ENCODE measurements around the gene NUP88. TPM values are rescaled to one million over a fixed set of nuclear protein-coding genes. Genes with fewer than 3 reads are reported as not detected.
"Not testable (repeated sequence)": the region's sequence is repeated elsewhere in the genome, so short reads cannot be mapped to it uniquely, and the experiment has no call there.

The NUP88 gene
- 45.1 TPM for total RNA-seq
- long read RNA-seq, transcript NUP88-207 (17 exons, 2,916 nt): major isoform, 26 of 50 reads
- long read RNA-seq, partial matches to known transcripts: 6 of 50 reads
- long read RNA-seq, other reads (novel, unspliced or antisense): 14 of 50 reads

GRCh38 chr17:5419356-5419958 lies at the start of gene NUP88:
TSS of gene NUP88 (minus strand) at chr17:5419662. CDS start at chr17:5419650, 12 bp downstream.
- intact Hi-C loops (cut with DNase I): no loop called here
- DNase-seq (ENCODE audit: low spot score): peak; percentile 98

DNA sequence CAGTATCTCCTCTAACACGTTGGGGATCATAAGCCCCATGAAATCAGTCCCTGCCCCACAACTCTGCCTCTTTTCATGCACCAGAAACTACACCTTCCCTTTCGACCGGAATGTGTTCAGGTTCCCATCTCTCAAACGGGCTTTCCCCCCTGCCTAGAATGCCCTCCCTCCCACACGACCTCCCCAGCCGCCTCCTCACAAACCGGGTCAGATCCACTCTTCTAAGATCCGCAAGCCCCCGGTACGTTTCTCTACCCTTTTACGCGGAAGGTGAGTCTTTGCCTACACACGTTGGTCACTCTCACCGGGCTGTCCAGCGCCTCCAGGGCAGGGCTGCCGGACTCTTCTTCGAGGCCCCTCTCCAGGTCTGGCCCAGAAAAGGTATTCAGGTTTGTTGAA lies 48.6 kb upstream of the NUP88 start:
- intact Hi-C loops (cut with DNase I): loop anchor here (1.0 to 2.0 kb wide), 2 partner anchors 19 to 29 kb away; partner anchors contain the start of genes C1QBP, DERL2 and MIS12
- DNase-seq (ENCODE audit: low spot score): no peak

GRCh38 chr17:5467416-5467815 lies 48.0 kb upstream of the NUP88 start:
- intact Hi-C loops (cut with DNase I): no loop called here
- no peak for DNase-seq (ENCODE audit: low spot score)

DNA sequence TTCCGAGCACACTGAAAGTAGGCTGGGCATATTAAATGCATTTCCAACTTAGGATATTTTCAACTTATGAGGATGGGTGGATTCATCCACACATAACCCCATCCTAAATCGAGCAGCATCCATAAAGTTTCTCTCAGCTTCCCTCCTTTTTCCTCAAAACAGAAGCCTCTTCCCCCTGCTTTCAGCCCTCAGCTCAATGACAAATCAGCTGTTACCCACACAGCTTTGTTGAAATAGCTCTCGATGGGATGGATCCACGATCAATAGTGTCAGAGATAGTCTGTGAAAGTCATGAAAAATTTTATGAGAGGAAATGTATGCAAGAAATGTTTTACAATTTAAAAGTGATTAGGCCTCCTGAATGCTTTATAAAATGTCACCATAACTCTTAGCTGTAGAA lies 46.8 kb upstream of the NUP88 start:
- DNase-seq (ENCODE audit: low spot score): no peak
- intact Hi-C loops (cut with DNase I): no loop called here

- intact Hi-C loops (cut with DNase I): no loop called here
- no peak for DNase-seq (ENCODE audit: low spot score)
Measured at GRCh38 chr17:5464717-5465507, 45.5 kb upstream of the NUP88 start.

- no peak for DNase-seq (ENCODE audit: low spot score)
- intact Hi-C loops (cut with DNase I): no loop called here
Measured at GRCh38 chr17:5446786-5447185, 27.3 kb upstream of the NUP88 start.

GRCh38 chr17:5444209-5444608 lies 24.7 kb upstream of the NUP88 start:
- DNase-seq (ENCODE audit: low spot score): no peak
- intact Hi-C loops (cut with DNase I): no loop called here

DNA sequence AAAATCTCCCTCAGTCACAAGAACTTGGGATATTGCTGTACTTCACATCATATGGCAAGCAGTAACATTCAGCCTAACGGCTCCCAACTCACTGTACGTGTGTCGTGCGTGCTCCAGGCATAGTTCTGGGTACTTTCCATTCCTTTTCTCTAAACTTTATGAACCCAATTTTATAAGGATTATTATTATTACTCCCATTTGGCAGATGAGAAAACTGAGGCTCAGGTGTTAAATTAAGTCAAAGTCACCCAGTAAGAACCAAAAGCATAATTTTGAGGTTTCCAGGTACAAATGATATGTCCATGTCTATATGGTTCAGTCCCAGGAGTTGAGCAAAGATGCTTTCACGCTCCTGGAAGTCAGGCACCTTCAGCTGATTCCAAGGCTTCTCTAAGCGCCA lies 24.3 kb upstream of the NUP88 start:
- intact Hi-C loops (cut with DNase I): no loop called here
- DNase-seq (ENCODE audit: low spot score): no peak

DNA sequence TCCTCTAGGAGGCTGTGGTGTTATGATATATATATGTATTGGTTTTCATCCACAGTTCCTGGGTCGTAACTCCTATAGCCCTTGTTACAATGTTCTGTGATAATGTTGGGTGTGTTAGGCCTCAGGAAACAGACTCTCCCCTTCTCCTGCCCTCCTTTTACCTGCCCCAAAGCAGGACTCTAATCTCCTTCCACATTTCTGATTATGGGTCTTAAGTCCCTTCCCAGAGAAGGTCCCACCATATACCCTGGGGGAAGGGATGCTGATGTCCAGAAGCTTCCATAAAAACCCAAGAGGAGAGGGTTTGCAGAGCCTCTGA lies 19.9 kb upstream of the NUP88 start:
- DNase-seq (ENCODE audit: low spot score): no peak
- intact Hi-C loops (cut with DNase I): loop anchor here (1.0 to 10.0 kb wide), 3 partner anchors 18 to 195 kb away; partner anchors contain the start of gene DHX33

- peak; percentile 95 for DNase-seq (ENCODE audit: low spot score)
- intact Hi-C loops (cut with DNase I): loop anchor here (1.0 to 10.0 kb wide), 3 partner anchors 18 to 194 kb away; partner anchors contain the start of gene DHX33
Measured at GRCh38 chr17:5438716-5439445, 19.4 kb upstream of the NUP88 start, which contains the start of gene C1QBP. TSS of gene C1QBP (minus strand) at chr17:5439155. CDS start at chr17:5439073, 82 bp downstream.

DNA sequence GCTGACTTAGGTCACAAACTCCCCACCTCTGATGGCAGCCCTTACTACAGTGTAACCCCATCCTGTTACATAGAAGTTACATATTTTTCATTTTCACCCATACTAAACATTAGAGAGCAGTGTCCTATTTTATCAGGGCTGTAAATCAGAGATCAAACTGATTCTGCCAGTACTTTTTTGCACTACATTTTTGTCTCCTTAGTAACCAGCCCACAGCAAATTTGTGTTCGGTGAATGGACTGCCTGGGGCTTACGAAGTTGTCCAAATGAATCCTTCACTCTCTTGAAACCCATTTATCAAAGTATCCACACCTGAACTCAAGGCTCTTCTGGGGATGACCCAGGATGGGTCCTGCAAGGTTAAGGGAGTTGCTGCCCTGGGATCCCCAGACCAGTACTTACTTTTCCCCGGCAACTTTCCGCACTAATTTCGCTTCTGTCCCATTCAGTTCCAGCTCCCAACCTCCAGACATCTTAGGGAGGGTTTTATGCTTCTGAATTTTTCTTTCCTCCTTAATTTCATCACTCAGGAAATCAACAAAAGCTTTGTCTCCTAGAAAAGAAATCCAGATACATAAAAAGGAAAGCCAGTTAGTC lies 18.4 kb upstream of the NUP88 start:
- intact Hi-C loops (cut with DNase I): loop anchor here (10.0 kb wide), 1 partner anchor 193 kb away; no protein-coding TSS in a partner anchor
- DNase-seq (ENCODE audit: low spot score): no peak

DNA sequence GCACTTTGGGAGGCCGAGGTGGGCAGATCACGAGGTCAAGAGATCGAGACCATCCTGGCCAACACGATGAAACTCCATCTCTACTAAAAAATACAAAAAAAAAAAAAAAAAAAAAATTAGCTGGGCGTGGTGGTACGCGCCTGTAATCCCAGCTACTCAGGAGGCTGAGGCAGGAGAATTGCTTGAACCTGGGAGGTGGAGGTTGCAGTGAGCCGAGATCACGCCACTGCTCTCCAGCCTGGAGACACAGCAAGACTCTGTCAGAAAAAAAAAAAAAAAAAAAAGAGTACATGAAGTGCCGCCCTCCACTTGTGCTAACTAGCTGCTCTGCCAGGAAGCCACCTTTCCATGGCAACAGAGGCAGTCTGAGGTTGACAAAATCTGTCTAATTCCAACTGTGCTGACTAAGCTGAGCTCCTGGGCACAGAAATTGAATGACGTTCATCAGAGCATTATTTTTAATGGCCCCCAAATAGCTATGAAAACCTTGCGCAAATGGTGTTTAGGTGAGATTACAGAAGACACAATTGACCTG lies 16.4 kb upstream of the NUP88 start:
- not testable (repeated sequence) for DNase-seq (ENCODE audit: low spot score)
- intact Hi-C loops (cut with DNase I): loop anchor here (10.0 kb wide), 1 partner anchor 191 kb away; no protein-coding TSS in a partner anchor

GRCh38 chr17:5434984-5435383 lies 15.5 kb upstream of the NUP88 start:
- intact Hi-C loops (cut with DNase I): loop anchor here (10.0 kb wide), 1 partner anchor 190 kb away; no protein-coding TSS in a partner anchor

GRCh38 chr17:5431949-5432556 lies 12.6 kb upstream of the NUP88 start:
- DNase-seq (ENCODE audit: low spot score): no peak
- intact Hi-C loops (cut with DNase I): loop anchor here (10.0 kb wide), 1 partner anchor 187 kb away; no protein-coding TSS in a partner anchor

More at GRCh38 chr17:5434984-5435383, 15.5 kb upstream of the NUP88 start:
- no peak for DNase-seq (ENCODE audit: low spot score)

DNA sequence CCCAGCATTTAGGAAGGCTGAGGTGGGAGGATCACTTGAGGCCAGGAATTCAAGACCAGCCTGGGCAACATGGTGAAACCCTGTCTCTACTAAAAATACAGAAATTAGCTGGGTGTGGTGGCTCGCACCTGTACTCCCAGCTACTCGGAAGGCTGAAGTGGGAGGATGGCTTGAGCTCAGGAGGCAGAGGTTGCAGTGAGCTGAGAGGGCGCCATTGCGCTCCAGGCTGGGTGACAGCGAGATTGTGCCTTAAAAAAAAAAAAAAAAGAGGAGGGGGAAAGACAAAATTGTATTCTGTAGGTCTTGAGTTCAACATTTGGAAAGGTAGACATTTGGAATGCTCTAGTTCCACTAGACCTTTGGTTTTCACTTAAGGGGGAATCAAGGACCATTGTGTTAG lies 11.8 kb upstream of the NUP88 start:
- intact Hi-C loops (cut with DNase I): loop anchor here (10.0 kb wide), 1 partner anchor 186 kb away; no protein-coding TSS in a partner anchor
- not testable (repeated sequence) for DNase-seq (ENCODE audit: low spot score)

DNA sequence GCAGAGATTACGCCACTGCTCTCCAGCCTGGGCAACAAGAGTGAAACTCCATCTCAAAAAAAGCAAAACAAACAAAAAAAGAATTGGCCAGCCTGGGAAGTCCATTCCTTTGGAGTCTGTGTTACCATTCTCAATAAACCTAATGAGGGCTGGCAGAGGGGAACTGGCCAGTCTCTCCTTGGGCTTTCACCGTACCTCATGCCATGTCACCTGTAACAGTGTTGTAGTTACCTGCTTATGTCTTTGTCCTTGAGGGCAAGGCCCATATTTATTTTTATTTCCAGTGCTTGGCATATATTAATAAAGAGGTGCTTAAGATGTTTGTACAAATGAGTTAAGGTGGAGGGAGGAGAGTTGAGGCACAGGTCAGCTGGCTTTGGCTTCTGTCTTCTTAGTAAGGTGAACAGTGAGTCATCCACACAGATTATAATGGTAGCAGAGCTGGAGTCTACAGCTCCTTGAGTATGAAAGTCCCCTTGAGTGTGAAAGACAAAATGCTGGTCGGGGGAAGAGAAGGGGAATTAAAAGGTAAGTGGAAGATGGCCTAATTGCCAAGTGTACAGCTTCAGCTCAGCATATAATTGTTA lies 11.0 kb upstream of the NUP88 start:
- no peak for DNase-seq (ENCODE audit: low spot score)
- intact Hi-C loops (cut with DNase I): loop anchor here (10.0 kb wide), 1 partner anchor 186 kb away; no protein-coding TSS in a partner anchor

GRCh38 chr17:5429191-5429887 lies 9.9 kb upstream of the NUP88 start:
- intact Hi-C loops (cut with DNase I): no loop called here
- DNase-seq (ENCODE audit: low spot score): no peak

- intact Hi-C loops (cut with DNase I): no loop called here
- DNase-seq (ENCODE audit: low spot score): no peak
Measured at GRCh38 chr17:5425826-5426225, 6.4 kb upstream of the NUP88 start.

All from cardiac septum (tissue), 1 donor.